HG03196 (cell line): ENCODE data around the gene RANBP10.

Experiments used
- ATAC-seq: cut with Tn5 transposase; IDR thresholded peaks from one replicate; pipeline ENCODE4 v1.9.1; 2021; ENCODE audit not compliant: unreplicated experiment

The RANBP10 gene

DNA sequence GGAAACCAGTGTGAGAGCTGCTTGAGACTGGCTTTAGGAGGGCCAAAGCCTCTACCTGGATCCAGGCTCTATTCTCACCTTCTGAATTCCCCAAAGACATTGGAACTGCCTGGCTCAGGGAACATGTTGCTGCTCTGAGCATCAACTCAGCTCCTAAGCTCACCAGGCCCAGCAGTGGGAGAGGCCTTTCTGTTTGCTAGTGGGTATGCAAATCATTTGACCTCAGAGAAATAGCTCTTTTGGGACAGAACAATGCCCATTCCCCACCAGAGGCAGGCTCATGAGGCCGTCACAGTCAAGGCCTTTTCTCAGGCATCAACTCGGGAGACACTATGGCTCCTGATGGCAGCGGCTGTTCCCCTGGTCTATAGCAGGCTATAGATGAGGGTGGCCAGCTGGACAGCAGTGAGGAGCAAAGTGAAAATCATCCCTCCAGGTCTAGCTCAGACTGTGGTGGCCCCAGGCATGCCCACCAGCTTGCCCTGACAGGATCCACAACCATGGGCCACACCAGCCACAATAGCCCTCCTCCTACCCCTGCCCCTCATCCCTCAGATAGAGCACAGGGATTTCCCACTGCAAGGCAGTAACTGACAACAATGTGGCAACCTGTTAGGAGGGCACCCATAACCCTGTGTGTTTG lies 56.8 kb downstream of the RANBP10 start:
- no peak for ATAC-seq

DNA sequence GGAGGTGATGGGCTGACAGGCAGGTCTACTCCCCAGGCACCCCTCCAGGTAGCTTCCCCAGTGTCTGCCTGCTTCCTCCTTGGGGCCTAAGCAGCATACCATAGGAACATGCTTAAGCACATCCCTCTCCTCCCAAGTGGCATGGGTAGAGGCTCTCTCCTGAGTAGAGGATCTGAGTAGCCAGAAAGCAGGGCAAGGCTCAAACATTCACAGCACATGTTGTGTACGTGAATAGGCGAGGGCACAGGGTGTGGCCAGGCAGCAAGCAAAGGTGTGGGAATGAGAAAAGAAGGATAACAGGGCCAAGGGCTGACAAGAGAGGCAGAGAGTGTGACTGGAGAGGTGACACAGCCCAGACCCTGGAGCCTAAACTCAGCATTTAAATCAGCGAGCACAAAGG lies 57.5 kb downstream of the RANBP10 start:
- no peak for ATAC-seq

DNA sequence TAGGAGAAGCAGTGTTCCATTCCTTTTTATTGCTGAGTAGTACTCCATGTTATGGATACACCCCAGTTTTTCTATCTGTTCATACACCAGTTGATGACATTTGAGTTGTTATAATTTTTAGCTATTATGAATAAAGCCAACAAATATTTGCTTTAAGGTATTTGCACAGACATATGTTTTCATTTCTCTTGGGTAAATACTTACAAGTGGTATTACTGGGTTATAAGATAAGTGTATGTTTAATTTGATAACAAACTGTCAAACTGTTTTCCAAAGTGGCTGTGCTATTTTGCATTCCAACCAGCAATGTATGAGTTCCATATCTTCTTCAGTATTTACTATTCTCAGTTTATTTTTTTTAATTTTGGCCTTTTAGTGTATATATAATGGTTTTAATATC lies 59.5 kb downstream of the RANBP10 start:
- ATAC-seq = no peak

DNA sequence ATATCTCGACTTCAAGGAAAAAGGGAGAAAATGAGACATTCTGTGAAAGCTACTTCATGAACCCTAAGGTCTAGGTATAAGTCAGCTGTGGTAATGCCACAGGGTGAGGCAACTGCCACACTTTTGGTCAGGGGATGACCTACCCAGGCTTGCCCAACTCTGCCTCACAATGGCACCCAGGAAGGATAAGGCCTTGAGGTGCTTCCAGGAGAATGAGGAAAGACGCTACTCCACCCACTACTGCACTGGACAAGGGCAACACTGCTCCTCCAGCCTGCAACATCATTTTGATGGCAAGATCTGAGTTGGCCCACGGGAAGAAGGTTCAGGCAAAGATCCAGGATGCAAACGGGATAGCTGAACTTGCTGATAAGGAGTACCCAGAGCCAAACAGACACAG lies 65.2 kb downstream of the RANBP10 start:
- no peak for ATAC-seq

DNA sequence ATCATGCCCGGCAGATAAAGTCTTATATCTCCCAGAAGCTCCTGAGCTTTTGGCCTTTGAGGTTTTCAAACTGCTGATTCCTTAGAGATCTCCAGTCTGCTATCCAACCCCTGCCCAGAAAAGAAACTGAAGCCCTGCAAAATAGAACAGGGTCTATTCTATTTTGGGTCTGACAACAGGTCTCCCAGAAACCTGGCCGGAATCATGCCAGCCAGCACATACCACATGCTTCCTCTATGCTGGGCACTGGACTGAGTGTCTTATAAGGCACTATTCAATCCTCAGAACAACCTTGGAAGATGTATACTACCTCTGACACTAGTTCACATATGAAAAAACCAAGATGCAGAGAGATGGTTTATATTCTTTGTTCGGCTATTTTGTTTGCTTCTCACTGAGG lies 66.0 kb downstream of the RANBP10 start:
- ATAC-seq = no peak

DNA sequence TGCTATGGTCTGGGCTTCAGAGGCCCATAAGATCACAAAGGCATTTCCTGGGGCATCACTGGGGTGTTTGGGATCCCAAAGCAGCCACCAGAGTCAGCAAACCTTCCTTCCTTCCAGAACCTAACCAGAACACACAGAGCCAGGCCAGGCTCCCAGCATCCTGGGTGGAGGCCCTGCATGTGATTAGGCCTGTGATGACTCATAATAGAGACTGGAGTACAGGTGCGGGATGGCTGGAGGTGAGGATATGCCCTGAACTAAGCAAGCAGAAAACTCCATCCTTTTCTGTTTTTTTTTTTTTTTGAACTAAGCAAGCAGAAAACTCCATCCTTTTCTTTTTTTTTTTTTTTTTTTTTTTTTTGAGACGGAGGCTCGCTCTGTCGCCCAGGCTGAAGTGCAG lies 69.5 kb downstream of the RANBP10 start:
- no peak for ATAC-seq

DNA sequence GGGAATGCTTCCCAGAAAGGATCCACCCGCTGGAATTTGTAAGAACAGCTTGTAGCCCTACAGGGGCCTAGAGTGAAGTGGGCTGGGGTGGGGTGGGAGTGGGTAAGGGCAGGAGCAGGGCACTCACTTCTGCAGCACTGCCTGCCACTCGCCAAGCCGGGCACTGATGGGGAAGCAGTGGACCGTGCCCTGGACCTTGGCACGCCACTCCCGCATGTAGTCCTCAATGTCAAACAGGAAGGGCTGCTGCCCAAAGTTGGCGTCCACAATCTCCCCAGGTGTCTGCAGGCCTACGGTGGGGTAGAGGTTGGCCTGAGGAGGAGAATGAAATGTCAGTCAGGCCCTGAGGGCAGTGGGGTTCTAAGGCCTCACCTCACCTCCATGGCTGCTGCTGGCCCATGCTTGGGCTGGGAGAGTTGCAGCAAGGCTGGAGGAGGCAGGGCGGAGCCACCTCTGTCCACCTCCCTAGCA lies 71.6 kb downstream of the RANBP10 start:
- ATAC-seq = no peak

DNA sequence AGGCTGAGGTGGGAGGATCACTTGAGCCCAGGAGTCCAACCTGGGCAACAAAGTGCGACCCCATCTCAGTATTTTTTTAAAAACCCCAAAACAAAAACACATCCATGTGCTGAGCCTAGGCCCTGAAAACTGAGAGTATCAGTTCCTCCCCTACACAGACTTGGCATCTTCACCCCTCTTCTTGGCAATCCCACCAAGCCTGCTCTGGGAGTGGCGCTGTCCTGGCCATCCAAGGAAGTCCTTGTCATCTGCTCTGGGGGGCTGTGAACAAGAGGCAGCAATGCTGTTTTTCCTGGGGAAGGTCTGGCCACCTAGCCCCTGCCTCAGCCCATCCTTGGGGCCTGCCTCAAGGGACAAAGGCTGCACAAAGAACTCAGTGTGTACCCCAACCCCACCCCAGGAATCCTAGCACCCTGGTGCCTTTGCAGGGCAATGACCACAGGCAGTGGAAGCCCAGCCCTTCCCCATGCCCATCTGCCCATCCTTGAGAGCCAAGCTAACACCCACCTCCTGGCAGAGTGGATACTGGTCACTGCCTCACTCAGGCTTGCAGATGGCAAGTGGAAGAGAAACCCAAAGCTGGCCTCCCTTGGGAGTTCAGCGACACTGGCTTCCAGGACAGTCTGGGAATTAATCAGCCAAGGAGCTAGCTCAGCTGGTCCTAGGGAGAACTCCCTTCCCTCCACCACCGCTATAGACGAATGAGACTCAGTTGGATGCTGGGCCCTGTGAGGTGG lies 72.5 kb downstream of the RANBP10 start:
- ATAC-seq = no peak

DNA sequence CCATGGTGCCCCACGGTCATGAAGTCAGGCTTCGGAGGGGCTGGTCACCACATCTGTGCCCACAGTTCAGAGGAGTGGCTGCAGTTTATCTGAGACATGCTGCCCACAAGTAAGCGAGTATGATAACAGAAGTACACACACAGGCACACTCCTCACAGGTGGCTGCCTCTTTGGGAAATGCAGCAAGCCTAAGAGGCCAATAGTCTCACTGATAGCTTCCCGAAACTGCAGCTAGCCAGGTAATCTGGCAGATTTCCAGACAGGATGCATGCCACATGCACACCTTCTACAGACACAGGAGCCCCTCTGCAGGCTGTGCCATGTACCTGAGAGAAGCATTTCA lies 74.6 kb downstream of the RANBP10 start:
- ATAC-seq = no peak

DNA sequence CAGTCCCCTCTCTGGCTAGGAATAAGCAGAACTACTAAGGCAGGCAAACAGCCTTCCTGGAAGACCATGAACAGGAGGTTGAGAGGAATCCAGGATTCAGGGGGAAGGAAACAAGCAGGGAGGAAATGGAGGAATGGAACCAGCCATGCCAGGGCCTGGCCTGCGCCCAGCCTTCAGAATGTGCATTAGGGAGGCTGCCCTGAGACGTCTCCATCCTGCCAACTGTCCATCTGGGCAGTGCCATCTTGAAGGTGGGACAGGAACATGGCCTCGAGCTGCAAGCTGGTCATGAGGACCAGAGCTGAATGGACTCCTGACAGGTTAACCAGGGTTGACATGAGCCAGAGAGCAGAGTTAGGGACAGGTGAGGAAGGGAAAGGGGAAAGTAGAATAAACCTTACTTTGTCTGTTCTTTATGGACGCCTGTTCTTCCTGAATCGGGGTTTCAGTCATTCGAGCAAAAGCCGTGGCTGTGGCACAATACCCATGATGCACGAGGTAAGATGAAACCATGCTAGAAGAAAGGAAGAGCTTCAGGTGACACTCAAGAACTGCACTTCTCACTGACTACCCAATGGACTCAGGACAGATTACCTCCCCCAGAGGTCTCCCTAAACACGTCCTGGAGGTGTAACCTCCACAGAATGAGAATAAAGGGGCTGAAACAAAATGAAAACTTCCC lies 75.1 kb downstream of the RANBP10 start:
- ATAC-seq = no peak

DNA sequence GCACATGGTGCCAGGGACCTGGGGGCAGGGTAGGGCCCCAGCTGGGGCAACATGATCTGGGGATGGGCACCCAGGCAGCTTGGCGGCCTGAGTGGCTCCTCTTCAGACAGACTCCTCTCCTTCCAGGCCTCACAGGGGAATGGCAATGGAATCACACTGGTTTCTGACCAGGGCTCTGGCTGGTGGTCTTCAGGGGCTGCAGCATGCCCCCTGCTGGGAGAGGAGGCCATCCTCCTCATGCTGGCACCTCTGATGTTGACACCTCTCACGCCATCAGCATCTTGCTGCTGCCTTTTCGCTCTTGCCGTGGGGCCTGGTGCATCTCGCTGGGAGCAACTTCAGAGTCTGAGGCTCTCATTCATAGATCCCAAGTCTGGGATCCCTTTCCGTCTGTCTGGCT lies 76.0 kb downstream of the RANBP10 start:
- no peak for ATAC-seq

DNA sequence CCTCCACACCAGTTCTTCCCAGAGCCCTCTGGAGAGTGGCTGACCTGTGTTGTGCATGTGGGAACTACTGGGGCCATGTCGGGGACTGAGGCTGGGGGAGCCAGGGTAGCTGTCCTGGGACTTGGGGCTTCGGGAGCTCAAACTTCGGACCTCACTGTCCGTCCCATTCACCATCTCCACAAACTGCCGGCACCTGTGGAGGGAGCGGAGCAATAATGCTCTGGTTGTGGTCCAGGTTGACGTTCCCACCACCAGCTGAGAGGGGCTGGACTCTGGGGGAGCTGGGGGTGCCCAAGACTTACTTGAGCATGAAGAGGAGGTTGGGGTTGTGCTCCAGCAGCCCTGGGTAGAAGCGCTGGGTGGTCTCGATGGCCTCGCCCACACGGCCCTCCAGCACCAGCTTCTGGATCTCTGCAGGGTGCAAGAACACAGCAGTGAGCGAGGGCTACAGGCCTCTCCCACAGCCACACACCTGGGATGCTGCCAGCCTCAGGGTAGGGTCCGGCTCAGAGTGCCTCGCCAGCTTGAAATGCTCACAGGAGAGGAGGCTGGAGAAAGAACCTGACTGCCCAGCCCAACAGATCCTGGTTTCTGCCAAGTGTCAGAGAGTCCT lies 76.6 kb downstream of the RANBP10 start:
- ATAC-seq = no peak

DNA sequence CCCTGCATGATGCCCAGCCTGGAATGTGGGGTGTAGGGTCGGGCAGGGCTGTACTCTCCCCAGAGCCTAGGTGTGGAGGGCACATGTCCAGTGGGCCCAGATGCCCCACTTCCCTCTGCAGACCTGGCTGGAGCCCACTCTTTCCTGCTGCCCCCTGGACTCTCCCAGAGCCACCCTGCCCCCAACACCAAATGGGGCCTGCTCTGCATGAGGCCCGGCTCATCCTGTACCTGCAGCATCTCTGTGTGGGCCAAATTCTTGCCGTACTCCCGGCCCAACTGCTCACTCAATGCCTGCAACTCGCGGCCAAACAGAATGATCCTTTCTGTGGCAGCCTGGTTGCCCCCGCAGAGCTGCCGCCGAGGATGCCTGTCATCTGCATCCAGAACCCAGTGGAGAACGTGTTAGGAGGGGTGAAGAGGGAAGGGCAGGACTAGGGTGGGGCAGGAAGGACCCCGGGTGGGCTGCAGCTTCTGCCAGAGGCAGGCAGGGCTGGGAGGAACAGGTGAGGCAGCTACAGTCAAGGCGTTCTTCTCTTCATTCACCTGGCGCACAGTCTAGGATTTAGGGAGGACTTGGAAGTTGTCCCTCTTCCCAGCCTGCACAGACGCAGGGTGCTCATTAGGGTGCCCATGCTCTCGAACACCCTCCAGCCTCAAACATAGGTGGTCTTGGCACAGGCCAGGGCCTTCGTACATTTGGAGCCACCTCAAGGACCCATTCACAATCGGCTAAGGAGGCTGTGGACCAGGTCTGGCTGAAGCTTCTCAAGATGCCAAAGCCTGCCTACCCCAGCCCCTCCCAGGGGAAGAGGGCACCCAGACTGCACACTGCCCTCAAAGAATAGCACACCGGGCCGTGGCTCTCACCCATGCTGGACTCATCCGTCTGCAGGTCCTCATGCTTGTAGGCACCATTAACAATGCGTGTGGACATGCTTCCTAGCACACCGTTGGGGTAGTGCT lies 78.6 kb downstream of the RANBP10 start:
- ATAC-seq = no peak

DNA sequence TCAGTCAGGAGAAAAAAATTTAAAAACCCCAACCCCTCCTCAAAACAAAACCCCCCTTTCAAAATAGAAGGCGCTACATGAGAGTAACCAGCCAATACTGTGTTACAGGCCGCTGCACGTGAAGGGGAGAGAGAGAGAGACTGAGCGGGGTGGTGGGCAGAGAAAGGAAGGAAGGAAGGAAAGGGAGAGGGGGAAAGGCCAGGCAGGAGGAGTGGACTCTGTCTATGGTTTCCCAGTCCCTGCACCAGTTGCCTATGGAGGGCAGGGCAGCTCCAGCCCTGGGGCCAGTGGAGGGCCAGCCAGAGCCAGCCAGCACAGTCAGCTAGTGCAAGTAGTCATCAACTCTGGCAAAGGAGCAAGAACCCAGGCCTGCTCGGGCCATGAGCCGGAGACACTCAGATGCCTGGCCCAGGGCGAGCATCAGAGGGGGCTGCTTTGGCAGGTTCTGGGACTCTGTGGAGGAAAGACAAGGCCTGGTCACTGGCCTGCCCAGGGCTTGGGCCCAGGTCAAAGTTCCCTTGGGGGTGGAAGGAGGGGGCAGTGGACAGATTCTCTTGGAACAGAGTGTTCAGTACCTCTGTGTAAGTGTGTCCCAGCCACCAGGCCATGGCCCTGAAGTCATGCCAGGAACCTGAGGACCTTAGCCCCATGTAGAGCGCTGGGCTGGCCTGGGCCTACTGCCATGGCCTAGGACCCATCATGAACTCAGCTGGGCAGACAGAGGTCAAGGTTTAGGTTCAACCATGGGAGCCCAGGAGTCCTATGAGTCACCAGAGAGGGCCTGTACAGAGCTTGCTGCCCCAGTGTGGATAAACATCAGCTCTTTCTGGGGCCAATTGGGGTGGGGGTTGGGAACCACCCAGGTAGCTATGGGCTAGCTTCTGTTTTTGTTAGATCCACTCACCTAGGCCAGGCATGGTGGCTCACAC lies 80.0 kb downstream of the RANBP10 start:
- no peak for ATAC-seq

DNA sequence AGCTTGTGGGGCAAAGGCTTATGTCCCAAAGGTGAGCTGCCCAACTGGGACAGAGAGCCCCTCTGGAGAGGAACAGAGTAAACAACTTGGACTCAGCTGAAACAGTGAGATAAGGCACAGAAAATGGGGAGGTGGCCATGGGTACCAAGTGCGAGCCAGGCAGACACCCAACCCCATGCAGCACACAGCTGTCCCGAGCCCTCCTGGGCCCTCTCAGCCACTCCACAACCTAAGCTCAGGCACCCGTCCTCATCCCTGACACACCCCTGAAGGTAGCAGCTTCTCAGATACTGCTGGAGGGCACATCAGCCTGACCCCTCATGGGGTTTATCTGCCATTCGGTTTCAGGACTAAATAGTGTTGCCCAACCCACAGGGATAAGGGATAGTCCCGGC lies 82.5 kb downstream of the RANBP10 start:
- ATAC-seq = no peak

DNA sequence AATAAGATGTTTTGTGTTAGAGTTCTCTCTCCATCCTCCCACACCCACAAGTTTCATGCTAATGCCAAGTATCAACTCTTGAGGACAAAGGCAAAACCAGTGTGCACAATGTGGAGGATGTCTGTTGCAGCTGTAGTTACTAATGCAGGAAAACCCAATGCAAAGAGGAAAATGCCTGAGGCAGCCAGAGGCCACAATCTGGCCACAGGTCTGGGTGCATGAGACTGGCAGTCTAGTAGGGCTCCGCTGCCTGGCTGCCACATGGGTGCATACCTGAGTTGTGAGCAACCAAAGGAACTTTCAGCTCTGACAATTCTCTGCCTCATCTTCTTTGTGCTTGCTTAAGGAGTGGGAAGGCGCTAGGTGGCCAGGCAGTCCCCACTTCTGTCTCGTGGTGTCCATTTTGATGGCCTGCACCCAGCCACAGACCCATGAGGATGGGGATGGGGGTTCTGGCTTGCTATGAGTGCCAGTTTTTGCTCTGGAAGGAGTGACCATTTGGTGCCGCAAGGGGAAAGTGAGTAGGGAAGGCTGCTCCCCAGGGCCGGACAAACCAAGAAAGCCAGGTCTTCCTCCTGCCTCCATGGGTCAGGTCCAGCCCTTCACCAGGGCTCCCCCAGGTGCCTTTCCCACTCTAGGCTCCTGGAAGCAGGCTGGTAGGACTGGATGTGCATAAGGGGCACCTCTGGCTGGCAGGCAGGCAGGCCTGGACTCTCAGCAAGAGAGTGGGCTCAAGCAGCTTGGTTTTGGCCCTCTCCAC lies 83.0 kb downstream of the RANBP10 start:
- no peak for ATAC-seq

DNA sequence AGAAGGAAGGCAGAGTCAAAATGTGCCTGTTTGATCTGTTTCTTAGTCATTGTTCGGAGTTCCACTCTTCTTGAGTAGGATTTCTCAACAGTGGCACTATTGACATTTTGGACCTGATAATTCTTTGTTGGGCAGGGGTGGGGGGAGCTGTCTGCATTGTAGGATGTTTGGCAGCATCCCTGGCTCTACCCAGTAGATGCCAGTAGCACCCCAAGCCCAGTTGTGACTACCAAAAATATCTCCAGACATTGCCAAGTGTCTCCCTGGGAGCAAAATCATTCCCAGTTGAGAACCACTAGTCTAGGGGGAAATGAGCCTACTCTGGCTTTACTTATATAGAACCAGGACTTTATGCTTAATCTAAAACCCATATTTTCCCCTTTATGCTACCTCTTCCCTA lies 86.1 kb downstream of the RANBP10 start:
- no peak for ATAC-seq

DNA sequence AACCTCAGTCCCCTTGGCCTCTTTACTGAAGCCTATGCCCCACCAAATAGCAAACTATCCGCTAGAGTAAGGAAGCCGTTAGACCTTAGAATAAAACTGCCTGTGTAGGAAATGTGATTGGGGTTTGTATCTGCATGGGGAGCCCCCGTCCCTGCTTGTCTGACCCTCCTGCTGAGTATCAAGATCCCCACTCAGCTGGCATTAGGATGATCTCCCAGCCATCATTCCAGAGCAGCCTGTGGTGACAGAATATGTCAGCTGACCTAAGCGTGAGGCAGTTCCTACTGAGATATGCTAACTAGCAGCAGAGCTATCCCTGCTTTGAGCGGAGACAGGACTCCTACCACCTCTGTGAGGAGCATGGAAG lies 86.6 kb downstream of the RANBP10 start:
- ATAC-seq = peak; percentile 20
